Activated naive CD4-positive, alpha-beta T cell treated with Interleukin-2 at 50 U/mL for 16 hours (primary cell): ENCODE results near the gene TEAD1.
"Not testable (repeated sequence)": the region's sequence is repeated elsewhere in the genome, so short reads cannot be mapped to it uniquely, and the experiment has no call there.

ENCODE experiments used
- DNase-seq: peaks from one replicate; pipeline ENCODE4 v3.0.0-alpha.2; 2020

TEAD1 gene

GRCh38 chr11:12876340-12876739 lies 202.1 kb downstream of the TEAD1 start:
- no peak for DNase-seq

DNA sequence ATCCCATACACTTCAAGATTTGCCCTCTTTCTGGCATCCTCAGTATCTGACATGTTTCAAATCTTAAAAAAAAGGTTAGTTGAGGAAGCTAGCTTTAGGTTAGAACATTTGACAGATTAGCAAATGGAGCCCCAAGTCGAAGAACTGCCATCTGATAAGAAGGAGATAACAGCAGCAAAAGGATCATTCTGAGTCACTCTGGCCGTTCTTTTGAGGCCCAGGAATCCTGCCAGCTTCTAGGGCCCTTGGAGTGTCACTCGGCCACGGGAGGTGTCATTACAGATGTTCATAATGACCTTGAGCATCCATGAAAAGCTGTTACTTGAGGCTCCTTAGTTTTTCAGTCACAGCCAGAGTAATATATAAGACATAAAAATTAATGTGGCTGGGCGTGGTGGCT lies 202.8 kb downstream of the TEAD1 start:
- no peak for DNase-seq

DNA sequence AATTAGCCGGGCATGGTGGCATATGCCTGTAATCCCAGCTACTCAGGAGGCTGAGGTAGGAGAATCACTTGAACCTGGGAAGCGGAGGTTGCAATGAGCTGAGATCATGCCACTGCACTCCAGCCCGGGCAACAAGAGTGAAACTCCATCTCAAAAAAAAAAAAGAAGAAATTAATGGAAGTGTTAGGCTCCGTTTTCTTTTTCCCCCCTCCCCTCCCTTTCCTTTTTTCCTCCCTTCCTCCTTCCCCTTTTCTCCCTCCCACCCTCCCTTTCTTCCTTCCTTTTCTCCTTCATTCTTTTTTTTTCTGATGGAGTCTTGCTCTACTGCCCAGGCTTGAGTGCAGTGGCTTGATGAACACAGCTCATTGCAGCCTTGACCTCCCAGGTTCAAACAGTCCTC lies 203.3 kb downstream of the TEAD1 start:
- not testable (repeated sequence) for DNase-seq

DNA sequence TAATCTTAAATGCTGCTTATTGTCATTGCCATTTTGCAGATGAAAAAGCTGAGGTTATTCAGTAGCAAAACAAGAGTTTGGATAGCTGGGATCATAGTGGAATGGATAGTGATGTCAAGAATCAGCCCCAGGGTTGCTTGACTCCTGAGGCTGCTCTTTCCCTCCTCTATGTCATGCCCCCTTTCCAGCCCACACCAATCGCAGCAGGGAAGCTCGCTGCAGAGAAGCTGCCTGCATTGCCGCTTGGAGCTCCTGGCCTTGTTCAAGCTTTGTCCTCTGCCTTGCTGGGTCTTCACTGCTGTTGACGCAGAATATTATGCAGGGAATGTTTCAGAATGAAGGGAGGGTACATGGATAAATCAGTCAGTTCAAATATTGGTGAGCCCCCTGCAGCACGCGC lies 206.1 kb downstream of the TEAD1 start:
- no peak for DNase-seq

DNA sequence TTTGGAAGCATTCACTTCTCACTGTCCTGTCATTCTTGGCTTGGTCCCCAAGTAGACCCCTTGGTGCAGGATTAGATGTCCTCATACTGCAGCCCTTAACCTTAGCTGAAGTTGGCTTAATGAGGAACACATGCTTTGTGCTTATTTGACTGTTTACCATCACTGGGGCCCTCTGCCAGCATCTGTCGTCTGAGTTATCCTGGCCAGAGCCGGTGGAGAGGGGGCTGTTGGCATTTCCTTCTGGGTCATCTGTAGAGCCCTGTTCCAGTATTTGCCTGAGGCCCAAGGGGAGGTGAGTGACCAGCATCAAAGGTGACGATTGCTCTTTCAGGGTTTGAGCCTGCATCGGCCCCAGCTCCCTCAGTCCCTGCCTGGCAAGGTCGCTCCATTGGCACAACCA lies 208.4 kb downstream of the TEAD1 start:
- DNase-seq = no peak

GRCh38 chr11:12884751-12885318 lies 210.6 kb downstream of the TEAD1 start:
- no peak for DNase-seq

GRCh38 chr11:12885717-12886239 lies 211.6 kb downstream of the TEAD1 start:
- no peak for DNase-seq

GRCh38 chr11:12886508-12886907 lies 212.3 kb downstream of the TEAD1 start:
- DNase-seq = no peak

DNA sequence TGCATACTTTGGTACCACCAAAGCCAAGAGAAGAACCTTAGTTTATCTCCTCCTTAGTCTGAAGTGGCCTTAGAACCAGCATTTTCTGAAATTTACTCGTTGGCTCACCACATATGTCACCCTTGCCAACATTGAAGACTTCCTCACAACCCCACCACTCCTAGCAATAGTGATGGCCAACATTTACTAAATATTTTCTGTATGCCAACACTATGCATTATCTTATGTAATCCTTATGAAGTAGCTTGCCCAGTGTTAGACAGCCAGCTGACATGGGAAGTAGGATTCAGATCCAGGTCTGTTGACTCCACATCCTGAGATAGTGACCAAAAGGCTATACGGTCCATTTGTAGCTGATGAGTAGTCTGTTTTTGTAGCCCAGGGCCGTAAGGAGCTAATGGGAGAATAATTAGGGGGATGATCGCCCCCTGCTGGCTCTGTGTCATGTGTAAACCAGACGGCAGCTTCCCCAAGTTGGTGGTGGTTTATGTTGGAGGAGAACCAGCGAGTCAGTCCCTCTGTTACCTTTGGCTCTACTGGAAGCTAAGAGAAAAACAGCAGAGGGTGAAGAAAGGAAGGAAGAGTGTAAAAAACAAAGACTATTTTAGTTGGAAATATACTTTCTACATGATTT lies 214.4 kb downstream of the TEAD1 start:
- peak; percentile 60 for DNase-seq

DNA sequence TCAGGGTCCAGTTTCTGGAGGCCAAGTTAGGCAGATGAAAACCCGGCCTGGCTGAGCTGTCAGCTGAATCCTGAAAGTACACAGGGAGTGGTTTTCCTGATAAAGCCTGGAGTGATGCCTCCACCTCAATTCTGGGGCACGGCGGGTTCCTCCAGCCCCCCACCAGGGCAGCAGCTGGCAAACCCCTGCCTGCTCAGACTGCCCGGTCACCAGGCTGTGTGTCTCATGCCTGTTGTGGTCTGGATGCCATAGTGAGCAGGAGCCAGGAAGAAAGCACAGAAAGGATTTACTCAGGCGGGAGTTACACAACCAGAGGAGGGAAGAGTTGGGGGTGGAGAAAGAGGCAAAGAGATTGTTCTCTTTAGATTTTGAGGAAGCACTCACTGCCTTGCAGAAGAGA lies 215.0 kb downstream of the TEAD1 start:
- no peak for DNase-seq

DNA sequence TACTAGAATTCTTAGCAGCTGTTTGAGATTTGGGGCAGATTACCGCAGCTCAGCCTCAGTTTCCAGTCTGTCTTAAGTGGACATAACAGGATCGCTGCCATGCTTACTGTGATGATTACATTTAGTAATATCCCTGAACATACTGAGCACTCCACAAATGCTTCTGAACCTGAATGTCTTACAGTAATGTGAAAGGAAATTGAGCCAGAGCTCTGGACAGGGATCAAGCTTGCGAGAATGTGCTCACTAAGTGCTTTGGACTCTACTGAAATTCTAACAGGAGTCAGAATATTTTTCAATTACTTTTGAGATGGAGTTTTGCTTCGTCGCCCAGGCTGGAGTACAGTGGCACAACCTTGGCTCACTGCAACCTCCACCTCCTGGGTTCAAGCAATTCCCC lies 216.3 kb downstream of the TEAD1 start:
- DNase-seq = no peak

DNA sequence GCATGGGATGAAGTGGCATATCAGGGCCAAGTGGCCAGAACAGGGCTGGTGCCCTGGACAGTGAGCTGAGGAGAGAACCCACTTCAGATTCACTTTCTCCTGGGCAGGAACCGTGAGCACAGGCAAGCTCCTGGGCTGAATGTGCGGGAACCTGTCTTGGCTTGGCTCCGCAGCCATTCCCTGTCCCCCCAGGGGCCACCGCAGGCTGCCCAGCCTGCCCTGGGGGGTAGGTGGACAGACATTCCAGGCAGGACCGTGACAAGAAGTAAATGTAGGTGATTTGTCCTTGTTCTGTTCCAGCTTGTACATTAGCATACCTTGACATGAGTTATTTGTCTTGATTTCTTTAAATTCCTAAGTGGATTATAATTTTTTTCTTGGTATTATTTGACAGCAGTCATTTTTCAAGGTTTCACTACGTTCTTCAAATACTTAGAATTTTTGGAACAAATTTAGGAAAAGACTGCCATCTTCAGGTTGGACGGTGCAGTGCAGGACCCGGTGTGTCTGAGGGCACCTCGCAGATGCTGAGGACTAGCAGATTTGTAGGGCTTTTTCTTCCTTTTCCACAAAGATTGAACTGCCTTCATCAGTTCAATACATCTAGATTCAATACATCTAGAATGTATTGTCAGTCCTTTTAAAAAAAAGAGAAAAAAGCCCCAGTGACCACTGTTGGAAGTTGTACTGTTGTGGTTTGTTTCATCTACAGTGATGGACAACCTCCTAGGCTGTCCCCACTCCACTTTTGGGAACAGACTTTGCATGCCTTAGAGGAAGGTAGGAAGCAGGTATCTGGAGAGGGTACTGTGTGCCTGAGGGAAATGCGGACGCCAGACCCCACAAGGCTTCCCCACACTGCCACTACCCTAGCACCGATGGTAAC lies 219.8 kb downstream of the TEAD1 start:
- DNase-seq = peak; percentile 40

GRCh38 chr11:12897390-12897789 lies 223.2 kb downstream of the TEAD1 start:
- DNase-seq = no peak

GRCh38 chr11:12897867-12898266 lies 223.6 kb downstream of the TEAD1 start:
- DNase-seq = no peak

DNA sequence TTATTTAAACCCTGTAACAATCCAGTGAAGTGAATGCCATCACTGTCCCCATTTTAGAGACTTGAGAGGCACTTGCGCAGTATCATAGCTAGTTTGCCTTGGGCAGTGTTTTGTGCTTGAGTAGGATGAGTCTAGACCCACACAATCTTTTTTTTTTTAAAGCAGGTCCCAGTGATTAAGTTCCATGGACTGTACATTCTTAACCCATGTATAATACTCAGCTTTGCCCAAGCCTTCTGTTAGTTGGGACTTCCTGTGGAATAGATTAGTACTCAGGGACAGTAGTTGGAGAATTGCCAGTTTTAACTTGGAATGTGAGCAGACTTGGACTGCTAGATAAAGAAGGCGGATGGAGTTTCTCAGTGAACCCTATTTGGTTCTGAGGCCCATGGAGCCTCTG lies 226.3 kb downstream of the TEAD1 start:
- no peak for DNase-seq

DNA sequence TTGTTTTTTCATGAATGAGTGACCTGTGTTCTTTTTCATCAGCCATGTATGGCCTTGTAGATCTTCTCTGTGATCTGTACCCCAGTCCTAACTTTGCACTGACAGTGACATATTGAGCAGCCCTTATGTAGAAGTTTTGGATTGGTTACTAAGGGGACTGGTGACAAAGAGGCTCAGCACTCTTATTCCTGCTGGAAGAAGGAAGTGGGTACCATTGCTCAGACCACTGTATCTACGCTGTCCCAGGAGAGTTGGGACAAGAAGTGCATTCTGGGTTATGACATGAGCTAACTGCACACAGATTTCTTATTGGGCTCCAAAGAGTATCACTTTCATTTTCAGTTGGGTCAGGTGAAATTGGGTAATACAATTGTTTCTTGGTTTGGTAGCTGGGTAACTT lies 227.1 kb downstream of the TEAD1 start:
- no peak for DNase-seq

- DNase-seq = no peak
Measured at GRCh38 chr11:12901874-12902481, 227.8 kb downstream of the TEAD1 start.

DNA sequence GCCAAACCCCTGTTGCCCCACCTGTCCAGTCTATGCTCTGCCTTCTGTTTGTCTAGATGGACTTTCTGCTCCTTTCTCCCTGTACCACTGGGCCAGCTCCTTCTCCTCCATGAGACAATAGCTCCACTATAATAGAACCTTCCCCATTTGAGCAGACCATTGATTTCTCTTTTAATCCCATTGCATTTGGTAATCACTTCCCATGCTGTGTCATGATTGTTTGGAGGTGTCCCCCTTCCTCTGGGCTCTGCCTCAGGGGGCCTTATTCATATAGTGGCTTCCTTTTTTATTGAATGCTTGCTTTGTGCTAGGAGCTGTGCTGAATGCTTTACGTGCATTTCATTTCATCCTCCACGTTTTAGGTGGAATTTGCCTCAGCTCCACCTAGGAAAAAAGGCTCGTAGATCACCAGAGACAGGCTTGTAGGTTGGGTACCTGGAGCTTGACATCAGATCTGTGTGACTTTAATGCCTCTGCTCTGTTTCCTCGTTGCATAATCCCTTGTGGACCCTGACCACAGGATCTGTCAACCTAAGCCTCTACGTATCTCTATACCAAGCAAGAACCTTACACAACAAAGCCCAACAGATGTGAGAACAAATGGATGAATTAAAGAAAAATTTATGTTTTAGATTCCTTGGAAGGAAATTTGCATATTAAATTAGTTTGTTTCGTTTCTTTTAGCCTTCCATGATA lies 228.7 kb downstream of the TEAD1 start:
- DNase-seq = no peak

DNA sequence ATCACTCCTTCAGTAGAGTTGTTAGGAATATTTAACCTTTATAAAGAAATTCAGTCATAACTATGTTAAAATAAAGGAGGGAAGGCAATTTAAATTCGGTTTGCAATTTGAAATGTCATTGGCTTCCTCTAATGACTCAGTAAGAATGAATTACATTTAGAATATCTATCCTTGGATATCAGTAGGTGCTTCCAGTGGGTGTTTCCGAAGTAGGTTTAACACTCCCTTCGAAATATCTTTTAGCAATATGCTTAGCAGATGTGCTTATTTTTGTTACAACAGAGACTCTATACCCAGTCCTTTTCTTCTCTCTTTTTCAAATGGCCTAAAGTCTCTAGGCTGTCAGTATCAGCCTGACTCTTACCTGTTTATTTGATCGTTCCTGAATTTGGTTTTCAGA lies 231.2 kb downstream of the TEAD1 start:
- no peak for DNase-seq

DNA sequence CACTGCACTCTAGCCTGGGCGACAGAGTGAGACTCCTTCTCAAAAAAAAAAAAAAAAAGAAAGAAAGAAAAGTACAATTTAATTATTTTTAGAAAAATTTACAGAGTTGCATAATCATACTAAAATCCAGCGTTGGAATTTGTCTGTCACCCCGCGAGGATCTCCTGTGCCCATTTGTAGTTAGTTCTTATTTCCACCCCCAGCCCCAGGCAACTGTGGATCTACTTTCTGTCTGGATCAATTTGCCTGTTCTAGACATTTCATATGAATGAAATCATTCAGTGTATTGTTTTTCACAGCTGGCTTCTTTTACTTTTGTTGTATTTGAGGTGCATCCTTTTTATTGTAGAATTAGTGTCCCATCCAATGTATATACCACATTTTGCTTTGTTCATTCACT lies 232.3 kb downstream of the TEAD1 start:
- no peak for DNase-seq

- no peak for DNase-seq
Measured at GRCh38 chr11:12909879-12910278, 235.7 kb downstream of the TEAD1 start.

- no peak for DNase-seq
Measured at GRCh38 chr11:12914400-12914912, 240.2 kb downstream of the TEAD1 start.

- no peak for DNase-seq
Measured at GRCh38 chr11:12915093-12915492, 240.9 kb downstream of the TEAD1 start.
